ENCODE results near the gene TBC1D24.
"Not testable (repeated sequence)": the region's sequence is repeated elsewhere in the genome, so short reads cannot be mapped to it uniquely, and the experiment has no call there.

The TBC1D24 gene

GRCh38 chr16:2533912-2534311 lies 59.0 kb downstream of the TBC1D24 start:
- DNase-seq: no peak

GRCh38 chr16:2534335-2534734 lies 59.4 kb downstream of the TBC1D24 start:
- DNase-seq: not testable (repeated sequence)

GRCh38 chr16:2535625-2536013 lies 60.7 kb downstream of the TBC1D24 start:
- DNase-seq: peak; percentile 97

GRCh38 chr16:2537451-2538379 lies 62.8 kb downstream of the TBC1D24 start, which contains the start of gene PDPK1:
PDPK1 (plus strand) TSS chr16:2538021; CDS start chr16:2538113, 92 bp downstream.
- DNase-seq: peak; percentile 98

- not testable (repeated sequence) for DNase-seq
Measured at GRCh38 chr16:2539192-2539844, 64.4 kb downstream of the TBC1D24 start.

GRCh38 chr16:2539845-2540458 lies 65.0 kb downstream of the TBC1D24 start:
- peak; percentile 36 for DNase-seq

- DNase-seq: not testable (repeated sequence)
Measured at GRCh38 chr16:2540912-2541311, 66.0 kb downstream of the TBC1D24 start.

- DNase-seq: not testable (repeated sequence)
Measured at GRCh38 chr16:2541409-2541808, 66.5 kb downstream of the TBC1D24 start.

GRCh38 chr16:2543771-2544170 lies 68.8 kb downstream of the TBC1D24 start:
- DNase-seq: not testable (repeated sequence)

- not testable (repeated sequence) for DNase-seq
Measured at GRCh38 chr16:2550283-2550878, 75.5 kb downstream of the TBC1D24 start.

GRCh38 chr16:2551420-2551889 lies 76.5 kb downstream of the TBC1D24 start:
- DNase-seq: peak; percentile 26

GRCh38 chr16:2554709-2555425 lies 79.9 kb downstream of the TBC1D24 start:
- not testable (repeated sequence) for DNase-seq
